ENCODE measurements around the gene CASP8. TPM values are rescaled to one million over a fixed set of nuclear protein-coding genes. Genes with fewer than 3 reads are reported as not detected.
A peak's percentile ranks its signal among the peaks of the same experiment; 100 is the strongest.

Gene CASP8
- total RNA-seq, 1 donor from 2014 or later, result 27.6 TPM

DNA sequence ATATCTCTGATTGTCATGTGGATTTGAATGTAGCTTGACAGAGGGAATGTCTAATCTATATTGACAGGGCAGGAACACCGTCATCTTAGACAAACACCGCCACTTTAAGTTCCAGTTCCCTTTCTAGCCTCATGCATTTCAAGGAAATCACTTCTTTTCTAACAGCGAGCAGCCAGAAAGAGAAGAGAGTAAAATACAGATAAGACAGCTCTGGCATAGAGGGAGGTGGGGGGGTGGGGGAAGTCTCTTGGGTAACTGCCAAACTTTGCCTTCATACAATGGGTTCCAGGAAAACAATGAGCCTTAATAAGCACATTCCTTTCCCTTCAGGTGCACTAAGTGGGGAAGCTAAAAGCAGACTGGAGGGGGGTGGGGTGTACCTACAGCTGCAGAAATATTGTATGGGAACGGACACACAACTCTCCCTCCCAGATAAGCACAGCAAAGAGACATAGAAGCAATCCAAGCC, 40.2 kb upstream of the CASP8 start:
- Histone ChIP-seq H3K36me3 (ENCODE audit: control insufficient read depth, insufficient read depth, low read length) (peaks cover 1% of the 10 kb centered on the region), H3K27me3 (ENCODE audit: control insufficient read depth, insufficient read depth, low read length) (no peaks in the 10 kb centered on the region), H3K4me3 (ENCODE audit: low read depth, low read length) (no peak overlapping the region)
- DNase-seq (ENCODE audit: low read depth) (peak; percentile 44), FAIRE-seq (no peak)
- TF ChIP-seq, protein P1, sequence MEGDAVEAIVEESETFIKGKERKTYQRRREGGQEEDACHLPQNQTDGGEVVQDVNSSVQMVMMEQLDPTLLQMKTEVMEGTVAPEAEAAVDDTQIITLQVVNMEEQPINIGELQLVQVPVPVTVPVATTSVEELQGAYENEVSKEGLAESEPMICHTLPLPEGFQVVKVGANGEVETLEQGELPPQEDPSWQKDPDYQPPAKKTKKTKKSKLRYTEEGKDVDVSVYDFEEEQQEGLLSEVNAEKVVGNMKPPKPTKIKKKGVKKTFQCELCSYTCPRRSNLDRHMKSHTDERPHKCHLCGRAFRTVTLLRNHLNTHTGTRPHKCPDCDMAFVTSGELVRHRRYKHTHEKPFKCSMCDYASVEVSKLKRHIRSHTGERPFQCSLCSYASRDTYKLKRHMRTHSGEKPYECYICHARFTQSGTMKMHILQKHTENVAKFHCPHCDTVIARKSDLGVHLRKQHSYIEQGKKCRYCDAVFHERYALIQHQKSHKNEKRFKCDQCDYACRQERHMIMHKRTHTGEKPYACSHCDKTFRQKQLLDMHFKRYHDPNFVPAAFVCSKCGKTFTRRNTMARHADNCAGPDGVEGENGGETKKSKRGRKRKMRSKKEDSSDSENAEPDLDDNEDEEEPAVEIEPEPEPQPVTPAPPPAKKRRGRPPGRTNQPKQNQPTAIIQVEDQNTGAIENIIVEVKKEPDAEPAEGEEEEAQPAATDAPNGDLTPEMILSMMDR (IDR thresholded peaks at IDR 0.05; ENCODE audit: insufficient read depth, low read length, severe bottlenecking), result no peak

DNA sequence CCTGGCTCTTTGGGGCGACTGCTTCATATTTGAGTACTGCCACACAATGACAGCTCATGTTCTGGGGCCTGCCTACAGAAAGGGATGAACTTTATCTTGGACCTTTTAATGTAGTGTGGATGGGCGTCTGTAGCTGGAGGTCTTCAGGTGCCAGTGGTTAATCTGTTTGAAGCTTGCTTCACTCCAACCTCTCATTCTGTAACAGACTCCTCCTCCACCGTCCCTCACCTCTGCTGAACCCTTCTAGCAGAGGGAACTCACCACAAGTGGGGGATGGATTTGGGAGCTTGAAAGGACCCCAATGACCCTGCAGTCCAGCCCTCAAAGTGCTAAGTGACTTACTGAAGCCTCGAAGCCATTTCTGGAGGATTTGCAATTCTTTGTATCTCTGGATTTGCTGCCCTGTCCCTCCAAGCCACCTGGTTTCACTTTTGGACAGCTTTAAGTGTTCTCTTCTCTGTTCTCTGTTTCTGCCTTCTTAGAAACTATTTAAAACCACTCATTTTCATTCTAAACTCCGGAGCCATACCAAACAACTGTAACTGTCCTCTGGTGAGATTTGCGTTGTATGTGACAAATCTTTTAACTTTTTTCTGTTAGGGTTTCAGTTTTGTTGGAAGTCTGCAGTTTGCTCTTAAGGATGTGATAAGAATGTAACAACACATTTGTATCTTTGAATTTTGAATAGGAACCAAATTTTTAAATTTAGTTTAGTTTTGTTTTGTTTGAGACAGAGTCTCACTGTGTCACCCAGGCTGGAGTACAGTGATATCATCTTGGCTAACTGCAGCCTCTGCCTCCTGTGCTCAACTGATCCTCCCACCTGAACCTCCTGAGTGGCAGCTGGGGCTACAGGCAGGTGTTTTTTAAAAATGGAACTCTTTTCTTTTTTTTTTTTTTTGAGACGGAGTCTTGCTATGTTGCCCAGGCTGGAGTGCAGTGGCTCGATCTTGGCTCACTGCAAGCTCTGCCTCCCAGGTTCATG, 37.0 kb upstream of the CASP8 start:
- H3K27me3 ChIP-seq (ENCODE audit: control insufficient read depth, insufficient read depth, low read length), result no peaks in the 10 kb centered on the region
- TF ChIP-seq, protein P1 (IDR thresholded peaks at IDR 0.05; ENCODE audit: insufficient read depth, low read length, severe bottlenecking), result no peak
- no peak for DNase-seq (ENCODE audit: low read depth)
- peaks cover 1% of the 10 kb centered on the region for H3K36me3 ChIP-seq (ENCODE audit: control insufficient read depth, insufficient read depth, low read length)
- no peak overlapping the region for H3K4me3 ChIP-seq (ENCODE audit: low read depth, low read length)
- FAIRE-seq, result no peak

DNA sequence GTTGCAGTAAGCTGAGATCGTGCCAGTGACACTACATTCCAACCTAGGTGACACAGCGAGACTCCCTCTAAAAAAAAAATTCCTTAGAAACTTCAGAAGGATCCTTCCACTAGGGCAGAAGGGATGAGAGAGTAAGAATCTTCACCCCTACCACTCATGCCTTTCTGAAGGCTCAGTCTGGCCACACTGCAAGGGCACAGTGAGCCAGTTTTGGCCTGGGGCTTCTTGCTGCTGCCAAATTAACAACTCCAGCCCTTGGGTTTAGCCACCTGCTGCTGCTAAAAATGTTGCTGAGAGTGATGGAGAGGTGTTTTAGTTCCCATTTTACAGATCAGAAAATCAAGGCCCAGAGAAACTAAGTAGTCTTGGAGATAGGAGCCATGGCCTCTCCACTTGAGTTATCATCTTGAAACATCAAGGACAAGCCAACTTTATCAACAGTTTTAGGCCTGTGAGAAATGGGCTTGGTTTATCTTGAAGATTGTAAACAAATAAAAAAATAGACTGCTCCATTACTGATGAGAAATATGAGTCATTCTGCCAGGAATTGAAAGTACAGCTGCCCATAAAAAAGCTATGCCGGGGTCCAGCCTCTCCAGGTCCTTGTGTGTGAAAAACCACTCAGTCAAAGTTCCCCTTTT, 31.9 kb upstream of the CASP8 start:
- TF ChIP-seq, protein P1 (IDR thresholded peaks at IDR 0.05; ENCODE audit: insufficient read depth, low read length, severe bottlenecking), result no peak
- no peak for FAIRE-seq
- no peak for DNase-seq (ENCODE audit: low read depth)
- H3K4me3 ChIP-seq (ENCODE audit: low read depth, low read length), result no peak overlapping the region
- H3K36me3 ChIP-seq (ENCODE audit: control insufficient read depth, insufficient read depth, low read length), result no peaks in the 10 kb centered on the region
- no peaks in the 10 kb centered on the region for H3K27me3 ChIP-seq (ENCODE audit: control insufficient read depth, insufficient read depth, low read length)

DNA sequence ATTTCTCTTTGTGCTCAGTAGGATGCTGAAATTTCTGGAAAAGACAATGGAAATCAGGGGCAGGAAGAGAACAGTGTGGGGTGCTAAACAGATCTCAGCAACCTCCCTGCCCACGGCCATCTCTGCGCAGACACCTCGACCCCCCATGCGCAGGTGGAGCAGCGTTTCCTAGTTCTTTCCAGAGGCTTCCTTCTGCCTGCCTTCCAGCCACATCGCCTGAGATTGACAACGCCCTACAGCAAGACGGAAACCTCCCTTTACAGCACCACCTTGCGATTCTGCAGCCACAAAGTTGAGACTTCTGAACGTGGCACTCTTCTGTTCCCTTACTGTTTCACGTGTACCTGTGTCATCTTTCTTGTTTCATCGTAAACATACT, 31.4 kb upstream of the CASP8 start:
- no peak overlapping the region for H3K4me3 ChIP-seq (ENCODE audit: low read depth, low read length)
- TF ChIP-seq, protein P1 (IDR thresholded peaks at IDR 0.05; ENCODE audit: insufficient read depth, low read length, severe bottlenecking), result no peak
- DNase-seq (ENCODE audit: low read depth), result no peak
- no peak for FAIRE-seq
- H3K27me3 ChIP-seq (ENCODE audit: control insufficient read depth, insufficient read depth, low read length), result no peaks in the 10 kb centered on the region
- H3K36me3 ChIP-seq (ENCODE audit: control insufficient read depth, insufficient read depth, low read length), result no peaks in the 10 kb centered on the region

DNA sequence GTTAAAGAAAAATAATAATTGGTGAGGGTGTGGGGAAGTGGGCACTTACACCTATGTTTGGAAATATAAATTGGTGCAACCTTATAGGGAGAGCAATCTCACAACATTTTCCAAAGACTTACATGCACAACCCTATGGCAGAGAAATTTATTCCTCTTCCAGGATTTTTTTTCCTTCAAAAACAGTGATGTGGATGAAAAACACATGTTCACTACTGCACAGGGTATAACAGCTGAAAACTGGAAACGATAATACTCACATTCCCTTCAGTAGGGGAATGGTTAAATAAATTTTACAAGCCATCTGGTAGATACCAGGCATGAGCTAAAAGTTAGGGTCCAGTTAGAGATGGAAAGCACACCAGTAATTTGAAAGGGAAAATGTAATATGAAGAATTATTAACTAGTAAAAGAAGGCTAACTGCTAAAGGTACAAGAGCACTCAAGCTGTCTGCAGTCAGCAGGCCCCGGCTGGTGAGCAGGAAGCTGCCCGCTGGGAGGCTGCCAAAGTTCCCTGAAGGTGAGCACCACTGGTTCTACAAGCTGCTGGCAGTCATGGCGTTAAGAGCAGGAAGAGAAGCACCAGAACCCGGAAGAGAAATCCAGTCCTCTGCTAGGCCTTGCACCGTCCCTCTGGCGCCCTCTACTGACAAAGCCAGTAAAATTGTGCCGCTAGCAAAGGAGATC, 28.4 kb upstream of the CASP8 start:
- Histone ChIP-seq H3K4me3 (ENCODE audit: low read depth, low read length) (no peak overlapping the region), H3K27me3 (ENCODE audit: control insufficient read depth, insufficient read depth, low read length) (no peaks in the 10 kb centered on the region), H3K36me3 (ENCODE audit: control insufficient read depth, insufficient read depth, low read length) (no peaks in the 10 kb centered on the region)
- TF ChIP-seq, protein P1 (IDR thresholded peaks at IDR 0.05; ENCODE audit: insufficient read depth, low read length, severe bottlenecking), result peak; percentile 91
- peak; percentile 93 for DNase-seq (ENCODE audit: low read depth)
- no peak for FAIRE-seq

Measured in bronchial epithelial cell (primary cell).